ENCODE data around the gene DNAI2. TPM values are rescaled to one million over a fixed set of nuclear protein-coding genes. Genes with fewer than 3 reads are reported as not detected.
A peak's percentile ranks its signal among the peaks of the same experiment; 100 is the strongest.

The DNAI2 gene
- total and polyA plus RNA-seq, 8 donors, result not detected

- H3K27me3 ChIP-seq, result no peaks in the 10 kb centered on the region
- no peak overlapping the region for H3K27ac ChIP-seq
- H3K4me1 ChIP-seq, result peaks cover 0 to 18% (median 10%) of the 10 kb centered on the region in 4 donors
- H3K9me3 ChIP-seq, result no peaks in the 10 kb centered on the region
- intact Hi-C loops (cut with DNase I; ENCODE audit: low total_unique reads), result no loop called here
- H3K4me3 ChIP-seq, result no peak overlapping the region
- TF ChIP-seq POLR2AphosphoS5 (IDR thresholded peaks at IDR 0.05), result no peak
- TF ChIP-seq POLR2A (IDR thresholded peaks at IDR 0.05), result no peak
- TF ChIP-seq CTCF (IDR thresholded peaks at IDR 0.05), result no peak
- TF ChIP-seq EP300 (IDR thresholded peaks at IDR 0.05), result no peak
- DNase-seq, result peak in 1 of 2 donors; percentile 27
- H3K36me3 ChIP-seq, result peaks cover 0 to 17% (median 4%) of the 10 kb centered on the region in 4 donors
- 33 to 66% (median 44%) methylated on average over 6 of the region's 6 CpGs for WGBS, 5 donors
Observed at GRCh38 chr17:74244548-74244947, 29.5 kb upstream of the DNAI2 start.

- peaks cover 0 to 18% (median 10%) of the 10 kb centered on the region in 4 donors for H3K4me1 ChIP-seq
- intact Hi-C loops (cut with DNase I; ENCODE audit: low total_unique reads), result no loop called here
- peaks cover 0 to 17% (median 3%) of the 10 kb centered on the region in 4 donors for H3K36me3 ChIP-seq
- WGBS, 5 donors, result 38 to 53% (median 49%) methylated on average over 20 to 21 of the region's 21 CpGs
- H3K9me3 ChIP-seq, result no peaks in the 10 kb centered on the region
- H3K27ac ChIP-seq, result no peak overlapping the region
- peak in 1 of 2 donors; percentile 70 for DNase-seq
- no peak overlapping the region for H3K4me3 ChIP-seq
- TF ChIP-seq POLR2A (IDR thresholded peaks at IDR 0.05) (no peak), POLR2AphosphoS5 (IDR thresholded peaks at IDR 0.05) (no peak), EP300 (IDR thresholded peaks at IDR 0.05) (no peak), CTCF (IDR thresholded peaks at IDR 0.05) (no peak)
- no peaks in the 10 kb centered on the region for H3K27me3 ChIP-seq
Observed at GRCh38 chr17:74245145-74245831, 28.7 kb upstream of the DNAI2 start.

- intact Hi-C loops (cut with DNase I; ENCODE audit: low total_unique reads), result no loop called here
- WGBS, 5 donors, result 60 to 75% (median 62%) methylated on average over 5 of the region's 5 CpGs
- no peak overlapping the region for H3K27ac ChIP-seq
- no peak overlapping the region for H3K4me3 ChIP-seq
- no peaks in the 10 kb centered on the region for H3K9me3 ChIP-seq
- TF ChIP-seq POLR2A (IDR thresholded peaks at IDR 0.05) (no peak), EP300 (IDR thresholded peaks at IDR 0.05) (no peak), CTCF (IDR thresholded peaks at IDR 0.05) (no peak), POLR2AphosphoS5 (IDR thresholded peaks at IDR 0.05) (no peak)
- no peaks in the 10 kb centered on the region for H3K27me3 ChIP-seq
- DNase-seq, result no peak
- peaks cover 0 to 17% (median 3%) of the 10 kb centered on the region in 4 donors for H3K36me3 ChIP-seq
- H3K4me1 ChIP-seq, result peaks cover 0 to 18% (median 10%) of the 10 kb centered on the region in 4 donors
Observed at GRCh38 chr17:74245871-74246270, 28.2 kb upstream of the DNAI2 start.

GRCh38 chr17:74249590-74250270, 24.3 kb upstream of the DNAI2 start:
- Histone ChIP-seq H3K27me3 (no peaks in the 10 kb centered on the region), H3K4me3 (no peak overlapping the region), H3K27ac (no peak overlapping the region), H3K36me3 (peaks cover 0 to 39% (median 21%) of the 10 kb centered on the region in 4 donors), H3K4me1 (peaks cover 0 to 11% (median 7%) of the 10 kb centered on the region in 4 donors), H3K9me3 (no peaks in the 10 kb centered on the region)
- no peak for TF ChIP-seq CTCF (IDR thresholded peaks at IDR 0.05)
- 63 to 77% (median 69%) methylated on average over 15 to 17 of the region's 17 CpGs for WGBS, 5 donors
- peak in 1 of 2 donors; percentile 73 for DNase-seq
- intact Hi-C loops (cut with DNase I; ENCODE audit: low total_unique reads), result no loop called here

Measured in stomach (tissue), 9 donors.